Testis (tissue), 3 donors: ENCODE results near the gene RPL18. TPM values are rescaled to one million over a fixed set of nuclear protein-coding genes. Genes with fewer than 3 reads are reported as not detected.
A peak's percentile ranks its signal among the peaks of the same experiment; 100 is the strongest.

Experiments used
- DNase-seq: peaks from one replicate; pipeline ENCODE4 v3.0.0-alpha.2; 2019
- H3K27ac ChIP-seq, 2 donors: fragments of 200-600 bp; sonication (generic); one replicate each; pipeline ENCODE4 v1.5.1; 2019
- H3K27me3 ChIP-seq: fragments of 200-600 bp; sonication (generic); one replicate; pipeline ENCODE4 v1.5.1; 2019
- H3K36me3 ChIP-seq: fragments of 200-600 bp; sonication (generic); one replicate; pipeline ENCODE4 v1.5.1; 2017; ENCODE audit warnings: low read depth; ENCODE audit errors: missing control alignments
- H3K4me1 ChIP-seq: fragments of 200-600 bp; sonication (generic); one replicate; pipeline ENCODE4 v1.5.1; 2019
- H3K4me3 ChIP-seq, 2 donors: fragments of 200-600 bp; sonication (generic); one replicate each; pipeline ENCODE4 v1.5.1; 2017 to 2019
- H3K9me3 ChIP-seq: fragments of 200-600 bp; sonication (generic); one replicate; pipeline ENCODE4 v1.5.1; 2017
- CTCF ChIP-seq, 3 experiments: fragments of 450-650 bp in 2 of 3; fragments of 200-600 bp in 1 of 3; sonication (generic) in 1 of 3; IDR thresholded peaks; one replicate each; pipeline ENCODE4 v1.5.1; 2016 to 2019; ENCODE audit warnings: antibody characterized with exemption in 3 of 3, mild to moderate bottlenecking in 2 of 3, moderate library complexity in 1 of 3
- POLR2A ChIP-seq: fragments of 450-650 bp; IDR thresholded peaks from one replicate; pipeline ENCODE4 v1.6.1; 2017; ENCODE audit warnings: antibody characterized with exemption, mild to moderate bottlenecking, moderate library complexity
- WGBS, 2 donors: methylation state at CpG; one replicate each; pipeline ENCODE4 v1.1.5; 2018; 5-methylcytosine and 5-hydroxymethylcytosine counted together
- intact Hi-C: fragments of 100-400 bp; cut with DNase I; formaldehyde crosslinking; loops from one replicate; pipeline ENCODE4 v1.15.1; 2023; ENCODE audit warnings: low total_unique reads
- polyA plus RNA-seq: library from polyadenylated mRNA; stranded (reverse); fragments of 350-450 nt; fragmentation: Illumina TruSeq; extraction: RNeasy Lipid Tissue Mini Kit (QIAGEN cat#74804); gene quantifications from one replicate; pipeline ENCODE4 v1.2.3, GENCODE V29; 2014; ENCODE audit warnings: low read depth, low replicate concordance; ENCODE audit not compliant: insufficient read depth
- total RNA-seq, 2 donors: library from RNA; depleted of rRNA; stranded (reverse); fragments of >200 nt; gene quantifications; one replicate each; pipeline ENCODE4 v1.2.3, GENCODE V29; 2016

RPL18 gene
- total and polyA plus RNA-seq, 3 donors from 2014 or later, result 1,047 to 1,537 (median 1,050) TPM

GRCh38 chr19:48641850-48642249 is 22.9 kb upstream of the RPL18 start:
- 97 to 100% methylated on average over 2 of the region's 2 CpGs for WGBS, 2 donors
- intact Hi-C loops, result loop anchor here (10.0 kb wide), 1 partner anchor 203 kb away; no protein-coding TSS in a partner anchor
- no peak for DNase-seq
- TF ChIP-seq POLR2A (no peak), CTCF (IDR thresholded peaks at IDR 0.05) (no peak)
- Histone ChIP-seq H3K27ac (no peak overlapping the region), H3K36me3 (no peaks in the 10 kb centered on the region), H3K4me1 (peaks cover 24% of the 10 kb centered on the region), H3K27me3 (no peaks in the 10 kb centered on the region), H3K9me3 (no peaks in the 10 kb centered on the region), H3K4me3 (no peak overlapping the region)

GRCh38 chr19:48639483-48640375 is 20.8 kb upstream of the RPL18 start:
- no peak overlapping the region for H3K27ac ChIP-seq
- DNase-seq, result no peak
- no peak for TF ChIP-seq CTCF (IDR thresholded peaks at IDR 0.05)
- no peak for TF ChIP-seq POLR2A
- H3K27me3 ChIP-seq, result no peaks in the 10 kb centered on the region
- no peaks in the 10 kb centered on the region for H3K36me3 ChIP-seq
- H3K4me1 ChIP-seq, result peaks cover 18% of the 10 kb centered on the region
- WGBS, 2 donors, result 47 to 59% methylated on average over 29 to 33 of the region's 33 CpGs
- intact Hi-C loops, result loop anchor here (10.0 kb wide), 1 partner anchor 205 kb away; no protein-coding TSS in a partner anchor
- no peak overlapping the region for H3K4me3 ChIP-seq
- H3K9me3 ChIP-seq, result no peaks in the 10 kb centered on the region

DNA sequence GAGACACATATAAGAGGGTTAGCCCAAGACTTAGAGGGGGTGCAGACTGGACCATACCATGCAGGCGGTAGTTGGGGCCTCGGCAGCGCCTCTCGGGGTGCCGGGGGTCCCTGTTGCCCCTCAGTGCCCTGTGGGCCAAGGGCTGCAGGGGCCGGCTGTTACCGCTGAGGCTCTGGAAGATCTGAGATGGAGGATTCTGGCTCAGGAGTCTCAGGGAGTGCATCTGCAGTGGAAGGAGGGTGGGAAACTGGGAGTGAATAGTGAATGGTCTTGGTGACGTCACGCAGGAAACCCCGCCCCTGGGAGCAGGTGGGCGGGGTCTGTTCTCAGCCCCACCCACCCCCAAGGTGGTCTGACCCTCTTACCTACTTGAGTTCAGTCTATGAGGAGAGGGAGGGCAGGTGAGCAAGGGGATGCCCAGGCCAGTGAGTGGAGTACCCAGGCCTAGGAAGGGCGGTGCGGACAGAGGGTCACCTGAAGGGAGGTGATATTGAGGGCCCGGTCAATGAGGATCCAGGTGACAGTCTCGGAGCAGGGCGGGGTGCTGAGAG is 19.9 kb upstream of the RPL18 start:
- H3K4me1 ChIP-seq, result peaks cover 17% of the 10 kb centered on the region

GRCh38 chr19:48637948-48638830 is 19.2 kb upstream of the RPL18 start:
- Histone ChIP-seq H3K4me3 (peak overlapping the region; percentile 72 to 82), H3K36me3 (no peaks in the 10 kb centered on the region), H3K4me1 (peaks cover 24% of the 10 kb centered on the region), H3K27me3 (no peaks in the 10 kb centered on the region), H3K9me3 (no peaks in the 10 kb centered on the region), H3K27ac (peak overlapping the region; percentile 98 to 99)
- DNase-seq, result peak; percentile 95
- peak; percentile 15 for TF ChIP-seq POLR2A
- TF ChIP-seq CTCF (IDR thresholded peaks at IDR 0.05), result peak in 1 of 3 experiments; percentile 11
- intact Hi-C loops, result no loop called here
- WGBS, 2 donors, result 4 to 5% methylated on average over 28 to 29 of the region's 29 CpGs

More for the DNA sequence above, 19.9 kb upstream of the RPL18 start:
- 60 to 65% methylated on average over 16 of the region's 16 CpGs for WGBS, 2 donors
- H3K36me3 ChIP-seq, result no peaks in the 10 kb centered on the region
- H3K27me3 ChIP-seq, result no peaks in the 10 kb centered on the region
- TF ChIP-seq CTCF (IDR thresholded peaks at IDR 0.05) (no peak), POLR2A (no peak)
- intact Hi-C loops, result no loop called here
- peak overlapping the region; percentile 98 to 99 for H3K27ac ChIP-seq
- H3K9me3 ChIP-seq, result no peaks in the 10 kb centered on the region
- no peak for DNase-seq
- H3K4me3 ChIP-seq, result peak overlapping the region in 1 of 2 donors; percentile 72
